Measurements from ENCODE around the gene DGAT2L6.

GRCh38 chrX:70226687-70227086 lies 49.4 kb downstream of the DGAT2L6 start:
- TF ChIP-seq CTCF (conservative IDR thresholded peaks at IDR 0.05; ENCODE audit: low read length) (no peak), EZH2phosphoT487 (IDR thresholded peaks at IDR 0.05; ENCODE audit: borderline replicate concordance, low read depth, low read length) (no peak)
